WTC11 (cell line): ENCODE measurements around the gene AGPAT4. TPM values are rescaled to one million over a fixed set of nuclear protein-coding genes. Genes with fewer than 3 reads are reported as not detected.

ENCODE experiments used
- ATAC-seq: fragments of 200-7000 bp; cut with Tn5 transposase; 2 replicates; pipeline ENCODE4 v1.10.0; 2021; ENCODE audit warnings: mild to moderate bottlenecking, moderate library complexity
- CTCF ChIA-PET: fragments of 300-600 bp; sonication (Branson Sonifier 250); formaldehyde crosslinking; loops from one replicate; lab custom pipeline; 2021; ENCODE audit warnings: antibody characterized with exemption; lab: Charles Lee
- POLR2A ChIA-PET: fragments of 350-600 bp; sonication (Branson Sonifier 250); formaldehyde crosslinking; loops from one replicate; lab custom pipeline; 2021; ENCODE audit warnings: antibody characterized with exemption; lab: Charles Lee
- DNase-seq: peaks from one replicate; pipeline ENCODE4 v3.0.0; 2021; ENCODE audit warnings: low spot score
- H3K27ac Mint-ChIP-seq: 2 replicates; pipeline ENCODE4 v1.8.0; 2021; ENCODE audit warnings: mixed read lengths
- H3K27me3 Mint-ChIP-seq: 2 replicates; pipeline ENCODE4 v1.8.0; 2021; ENCODE audit warnings: low read depth, mild to moderate bottlenecking, moderate library complexity, mixed read lengths
- H3K36me3 Mint-ChIP-seq: 2 replicates; pipeline ENCODE4 v1.8.0; 2021; ENCODE audit warnings: mixed read lengths
- H3K4me1 Mint-ChIP-seq: 2 replicates; pipeline ENCODE4 v1.8.0; 2022; ENCODE audit warnings: mixed read lengths
- H3K4me3 Mint-ChIP-seq: 2 replicates; pipeline ENCODE4 v1.8.0; 2021; ENCODE audit warnings: mild to moderate bottlenecking, moderate library complexity, mixed read lengths
- H3K9me3 Mint-ChIP-seq: 2 replicates; pipeline ENCODE4 v1.8.0; 2021; ENCODE audit warnings: mixed read lengths
- AFF4 ChIP-seq: sonication (generic); formaldehyde crosslinking; IDR thresholded peaks from 2 replicates; pipeline ENCODE4 v1.8.1; 2023; ENCODE audit warnings: mild to moderate bottlenecking, missing genetic modification reagents, borderline replicate concordance
- ATF2 ChIP-seq: sonication (generic); formaldehyde crosslinking; IDR thresholded peaks from 2 replicates; pipeline ENCODE4 v1.8.1; 2022; ENCODE audit warnings: low read depth, missing genetic modification reagents, borderline replicate concordance
- FOXP4 ChIP-seq: sonication (generic); formaldehyde crosslinking; IDR thresholded peaks from 2 replicates; pipeline ENCODE4 v1.8.0; 2022; ENCODE audit warnings: mild to moderate bottlenecking, missing genetic modification reagents
- MYBL2 ChIP-seq: sonication (generic); formaldehyde crosslinking; IDR thresholded peaks from 2 replicates; pipeline ENCODE4 v1.8.1; 2023; ENCODE audit warnings: mild to moderate bottlenecking, moderate library complexity, missing genetic modification reagents
- OVOL2 ChIP-seq: fragments of 250-450 bp; sonication (Bioruptor Pico); IDR thresholded peaks from 2 replicates; pipeline ENCODE4 v1.9.0; 2021; ENCODE audit warnings: mild to moderate bottlenecking, borderline replicate concordance
- RORB ChIP-seq: fragments of 250-450 bp; sonication (Bioruptor Pico); IDR thresholded peaks from 2 replicates; pipeline ENCODE4 v1.9.0; 2021; ENCODE audit warnings: mild to moderate bottlenecking
- TEAD4 ChIP-seq: sonication (generic); formaldehyde crosslinking; IDR thresholded peaks from 2 replicates; pipeline ENCODE4 v1.8.0; 2022; ENCODE audit warnings: mild to moderate bottlenecking, missing genetic modification reagents
- TP53 ChIP-seq: sonication (generic); formaldehyde crosslinking; IDR thresholded peaks from 2 replicates; pipeline ENCODE4 v1.8.1; 2023; ENCODE audit warnings: mild to moderate bottlenecking, missing genetic modification reagents
- ZBTB21 ChIP-seq: sonication (generic); formaldehyde crosslinking; IDR thresholded peaks from 2 replicates; pipeline ENCODE4 v1.8.1; 2023; ENCODE audit warnings: mild to moderate bottlenecking, missing genetic modification reagents, borderline replicate concordance
- ZBTB43 ChIP-seq: sonication (generic); formaldehyde crosslinking; IDR thresholded peaks from 2 replicates; pipeline ENCODE4 v1.8.1; 2023; ENCODE audit warnings: mild to moderate bottlenecking, missing genetic modification reagents
- total RNA-seq: library from RNA; stranded (reverse); gene quantifications from 3 replicates; pipeline ENCODE4 v1.2.3, GENCODE V29; 2021
- TF ChIP-seq, protein P1 (sequence below): sonication (generic); formaldehyde crosslinking; IDR thresholded peaks from 2 replicates; pipeline ENCODE4 v1.8.0; 2023; ENCODE audit warnings: missing genetic modification reagents, mild to moderate bottlenecking, borderline replicate concordance
- TF ChIP-seq, protein P2 (sequence below): sonication (generic); formaldehyde crosslinking; conservative IDR thresholded peaks from 2 replicates; pipeline ENCODE4 v1.8.1; 2022; ENCODE audit warnings: mild to moderate bottlenecking, missing genetic modification reagents
- TF ChIP-seq, protein P3 (sequence below): fragments of 200-600 bp; IDR thresholded peaks from 2 replicates; pipeline ENCODE4 v1.8.0; 2022; ENCODE audit warnings: antibody characterized with exemption

The AGPAT4 gene
- total RNA-seq, 1 experiment from 2014 or later, result 19.7 TPM

DNA sequence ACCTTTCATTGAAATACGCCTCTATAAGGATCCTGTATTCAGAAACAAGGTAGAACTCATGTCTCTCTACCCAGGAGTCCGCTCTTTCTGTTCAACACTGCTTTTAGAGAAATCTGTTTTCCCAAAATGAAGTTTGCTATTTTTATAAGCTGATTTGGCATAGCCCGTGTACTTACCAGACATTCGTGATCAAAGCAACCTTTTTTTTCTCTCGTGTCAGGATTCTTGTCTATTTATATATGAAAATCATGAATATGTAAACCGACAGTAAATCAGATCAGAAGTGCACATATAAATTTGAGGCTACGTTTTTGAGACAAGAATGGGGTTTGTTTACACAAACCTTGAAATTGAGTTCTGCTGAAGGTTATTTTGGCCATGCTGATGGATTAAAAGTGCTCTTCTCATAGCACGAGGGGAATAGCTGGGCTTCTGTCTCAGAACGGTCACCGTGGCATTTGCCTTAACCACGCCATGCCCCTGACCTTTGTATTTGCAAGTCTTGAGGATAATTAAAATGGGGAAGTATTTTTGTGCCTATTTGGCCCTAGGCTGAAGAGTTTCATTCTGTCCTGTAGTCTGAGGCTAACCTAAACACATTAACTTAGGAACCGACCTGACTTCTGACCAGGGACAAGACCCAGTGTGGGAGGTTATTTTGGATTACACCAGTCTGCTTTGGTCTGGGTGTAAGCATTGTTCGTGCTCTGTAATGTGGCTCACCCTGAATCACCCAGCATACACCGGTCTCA lies 163.7 kb downstream of the AGPAT4 start:
- TF ChIP-seq, protein P1, sequence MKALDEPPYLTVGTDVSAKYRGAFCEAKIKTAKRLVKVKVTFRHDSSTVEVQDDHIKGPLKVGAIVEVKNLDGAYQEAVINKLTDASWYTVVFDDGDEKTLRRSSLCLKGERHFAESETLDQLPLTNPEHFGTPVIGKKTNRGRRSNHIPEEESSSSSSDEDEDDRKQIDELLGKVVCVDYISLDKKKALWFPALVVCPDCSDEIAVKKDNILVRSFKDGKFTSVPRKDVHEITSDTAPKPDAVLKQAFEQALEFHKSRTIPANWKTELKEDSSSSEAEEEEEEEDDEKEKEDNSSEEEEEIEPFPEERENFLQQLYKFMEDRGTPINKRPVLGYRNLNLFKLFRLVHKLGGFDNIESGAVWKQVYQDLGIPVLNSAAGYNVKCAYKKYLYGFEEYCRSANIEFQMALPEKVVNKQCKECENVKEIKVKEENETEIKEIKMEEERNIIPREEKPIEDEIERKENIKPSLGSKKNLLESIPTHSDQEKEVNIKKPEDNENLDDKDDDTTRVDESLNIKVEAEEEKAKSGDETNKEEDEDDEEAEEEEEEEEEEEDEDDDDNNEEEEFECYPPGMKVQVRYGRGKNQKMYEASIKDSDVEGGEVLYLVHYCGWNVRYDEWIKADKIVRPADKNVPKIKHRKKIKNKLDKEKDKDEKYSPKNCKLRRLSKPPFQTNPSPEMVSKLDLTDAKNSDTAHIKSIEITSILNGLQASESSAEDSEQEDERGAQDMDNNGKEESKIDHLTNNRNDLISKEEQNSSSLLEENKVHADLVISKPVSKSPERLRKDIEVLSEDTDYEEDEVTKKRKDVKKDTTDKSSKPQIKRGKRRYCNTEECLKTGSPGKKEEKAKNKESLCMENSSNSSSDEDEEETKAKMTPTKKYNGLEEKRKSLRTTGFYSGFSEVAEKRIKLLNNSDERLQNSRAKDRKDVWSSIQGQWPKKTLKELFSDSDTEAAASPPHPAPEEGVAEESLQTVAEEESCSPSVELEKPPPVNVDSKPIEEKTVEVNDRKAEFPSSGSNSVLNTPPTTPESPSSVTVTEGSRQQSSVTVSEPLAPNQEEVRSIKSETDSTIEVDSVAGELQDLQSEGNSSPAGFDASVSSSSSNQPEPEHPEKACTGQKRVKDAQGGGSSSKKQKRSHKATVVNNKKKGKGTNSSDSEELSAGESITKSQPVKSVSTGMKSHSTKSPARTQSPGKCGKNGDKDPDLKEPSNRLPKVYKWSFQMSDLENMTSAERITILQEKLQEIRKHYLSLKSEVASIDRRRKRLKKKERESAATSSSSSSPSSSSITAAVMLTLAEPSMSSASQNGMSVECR (CRISPR knock-in tag), result no peak
- TF ChIP-seq TEAD4 (CRISPR knock-in tag), result no peak
- no peak overlapping the region for H3K27ac Mint-ChIP-seq
- H3K27me3 Mint-ChIP-seq, result no peaks in the 10 kb centered on the region
- no peaks in the 10 kb centered on the region for H3K4me1 Mint-ChIP-seq
- H3K9me3 Mint-ChIP-seq, result no peaks in the 10 kb centered on the region
- POLR2A ChIA-PET, result no interaction called here
- CTCF ChIA-PET, result no interaction called here
- ATAC-seq (no peak), DNase-seq (no peak)
- H3K4me3 Mint-ChIP-seq, result no peak overlapping the region
- peaks cover 86% of the 10 kb centered on the region for H3K36me3 Mint-ChIP-seq

- Mint-ChIP-seq H3K27ac (no peak overlapping the region), H3K4me1 (no peaks in the 10 kb centered on the region), H3K36me3 (peaks cover 85% of the 10 kb centered on the region), H3K9me3 (no peaks in the 10 kb centered on the region), H3K4me3 (no peak overlapping the region), H3K27me3 (no peaks in the 10 kb centered on the region)
- POLR2A ChIA-PET, result no interaction called here
- no peak for DNase-seq
- no peak for ATAC-seq
- TF ChIP-seq, protein P2, sequence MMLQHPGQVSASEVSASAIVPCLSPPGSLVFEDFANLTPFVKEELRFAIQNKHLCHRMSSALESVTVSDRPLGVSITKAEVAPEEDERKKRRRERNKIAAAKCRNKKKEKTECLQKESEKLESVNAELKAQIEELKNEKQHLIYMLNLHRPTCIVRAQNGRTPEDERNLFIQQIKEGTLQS (CRISPR knock-in tag), result no peak
- no peak for TF ChIP-seq FOXP4 (CRISPR knock-in tag)
- no peak for TF ChIP-seq ZBTB21
- CTCF ChIA-PET, result no interaction called here
Measured at GRCh38 chr6:161109366-161109765, 164.5 kb downstream of the AGPAT4 start.

GRCh38 chr6:161108916-161109315 lies 164.9 kb downstream of the AGPAT4 start:
- Mint-ChIP-seq H3K4me1 (no peaks in the 10 kb centered on the region), H3K27me3 (no peaks in the 10 kb centered on the region), H3K36me3 (peaks cover 83% of the 10 kb centered on the region), H3K9me3 (no peaks in the 10 kb centered on the region), H3K27ac (no peak overlapping the region), H3K4me3 (no peak overlapping the region)
- ChIA-PET POLR2A (no interaction called here), CTCF (no interaction called here)
- no peak for DNase-seq
- no peak for ATAC-seq
- no peak for TF ChIP-seq MYBL2 (CRISPR knock-in tag)
- no peak for TF ChIP-seq TP53 (CRISPR knock-in tag)
- no peak for TF ChIP-seq AFF4 (CRISPR knock-in tag)
- no peak for TF ChIP-seq OVOL2 (CRISPR knock-in tag)
- TF ChIP-seq, protein P2 (CRISPR knock-in tag), result no peak
- no peak for TF ChIP-seq ZBTB43 (CRISPR knock-in tag)
- no peak for TF ChIP-seq ATF2 (CRISPR knock-in tag)
- TF ChIP-seq RORB (CRISPR knock-in tag), result no peak
- TF ChIP-seq, protein P3, sequence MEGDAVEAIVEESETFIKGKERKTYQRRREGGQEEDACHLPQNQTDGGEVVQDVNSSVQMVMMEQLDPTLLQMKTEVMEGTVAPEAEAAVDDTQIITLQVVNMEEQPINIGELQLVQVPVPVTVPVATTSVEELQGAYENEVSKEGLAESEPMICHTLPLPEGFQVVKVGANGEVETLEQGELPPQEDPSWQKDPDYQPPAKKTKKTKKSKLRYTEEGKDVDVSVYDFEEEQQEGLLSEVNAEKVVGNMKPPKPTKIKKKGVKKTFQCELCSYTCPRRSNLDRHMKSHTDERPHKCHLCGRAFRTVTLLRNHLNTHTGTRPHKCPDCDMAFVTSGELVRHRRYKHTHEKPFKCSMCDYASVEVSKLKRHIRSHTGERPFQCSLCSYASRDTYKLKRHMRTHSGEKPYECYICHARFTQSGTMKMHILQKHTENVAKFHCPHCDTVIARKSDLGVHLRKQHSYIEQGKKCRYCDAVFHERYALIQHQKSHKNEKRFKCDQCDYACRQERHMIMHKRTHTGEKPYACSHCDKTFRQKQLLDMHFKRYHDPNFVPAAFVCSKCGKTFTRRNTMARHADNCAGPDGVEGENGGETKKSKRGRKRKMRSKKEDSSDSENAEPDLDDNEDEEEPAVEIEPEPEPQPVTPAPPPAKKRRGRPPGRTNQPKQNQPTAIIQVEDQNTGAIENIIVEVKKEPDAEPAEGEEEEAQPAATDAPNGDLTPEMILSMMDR, result no peak
